Globus pallidus (tissue), 1 donor: Measurements from ENCODE around the gene LIN7B.

Experiments used
- DNase-seq: peaks from one replicate; pipeline ENCODE4 v3.0.0-alpha.2; 2015; ENCODE audit warnings: low spot score

Gene LIN7B

DNA sequence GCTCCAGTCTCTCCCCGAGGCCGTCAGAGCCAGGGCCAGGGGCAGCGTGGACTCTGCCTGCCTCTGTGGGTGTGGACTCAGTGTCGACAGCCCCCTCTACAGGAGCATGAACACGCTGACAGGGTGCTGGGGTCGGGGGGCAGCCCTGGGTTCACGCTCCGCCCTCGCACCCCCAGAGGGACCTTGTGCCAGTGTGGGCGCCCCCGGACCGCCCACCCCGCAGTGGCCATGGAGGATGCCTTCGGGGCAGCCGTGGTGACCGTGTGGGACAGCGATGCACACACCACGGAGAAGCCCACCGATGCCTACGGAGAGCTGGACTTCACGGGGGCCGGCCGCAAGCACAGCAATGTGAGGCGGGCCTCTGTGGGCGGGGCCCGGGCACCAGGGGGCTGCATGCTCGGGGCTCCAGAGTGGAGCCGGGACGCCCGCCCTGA lies 51.7 kb downstream of the LIN7B start:
- no peak for DNase-seq

- DNase-seq: no peak
Observed at GRCh38 chr19:49167857-49168409, 53.8 kb downstream of the LIN7B start.
